GM21515 (cell line): ENCODE results near the gene LTC4S.
A peak's percentile ranks its signal among the peaks of the same experiment; 100 is the strongest.

ENCODE experiments used
- ATAC-seq: cut with Tn5 transposase; IDR thresholded peaks from one replicate; pipeline ENCODE4 v1.9.1; 2021; ENCODE audit not compliant: unreplicated experiment

Gene LTC4S

GRCh38 chr5:179795049-179795862 lies 1.5 kb downstream of the LTC4S start:
- ATAC-seq, result peak; percentile 1

GRCh38 chr5:179795863-179796833 lies 2.4 kb downstream of the LTC4S start:
- peak; percentile 71 for ATAC-seq

- no peak for ATAC-seq
Observed at GRCh38 chr5:179796877-179797608, 3.3 kb downstream of the LTC4S start.

- no peak for ATAC-seq
Observed at GRCh38 chr5:179797741-179798140, 4.0 kb downstream of the LTC4S start.

GRCh38 chr5:179798144-179798770 lies 4.5 kb downstream of the LTC4S start:
- no peak for ATAC-seq

- no peak for ATAC-seq
Observed at GRCh38 chr5:179798771-179799643, 5.2 kb downstream of the LTC4S start.

- no peak for ATAC-seq
Observed at GRCh38 chr5:179799644-179799973, 5.8 kb downstream of the LTC4S start.

GRCh38 chr5:179800071-179800695 lies 6.4 kb downstream of the LTC4S start:
- no peak for ATAC-seq

GRCh38 chr5:179800696-179801201 lies 7.0 kb downstream of the LTC4S start:
- ATAC-seq, result no peak

GRCh38 chr5:179801304-179802206 lies 7.8 kb downstream of the LTC4S start:
- no peak for ATAC-seq

- no peak for ATAC-seq
Observed at GRCh38 chr5:179802207-179802883, 8.6 kb downstream of the LTC4S start.

GRCh38 chr5:179802950-179803562 lies 9.3 kb downstream of the LTC4S start:
- ATAC-seq, result no peak

GRCh38 chr5:179803651-179804554 lies 10.1 kb downstream of the LTC4S start:
- ATAC-seq, result no peak

GRCh38 chr5:179804555-179804947 lies 10.8 kb downstream of the LTC4S start:
- no peak for ATAC-seq

GRCh38 chr5:179805070-179805528 lies 11.3 kb downstream of the LTC4S start:
- ATAC-seq, result no peak
